C4-2B (cell line): ENCODE results near the gene RPS6KA5.
"Not testable (repeated sequence)": the region's sequence is repeated elsewhere in the genome, so short reads cannot be mapped to it uniquely, and the experiment has no call there.

Experiments used
- H3K27ac ChIP-seq: fragments of 450-650 bp; 2 replicates; pipeline ENCODE4 v1.5.1; 2017
- CTCF ChIP-seq: fragments of 450-650 bp; conservative IDR thresholded peaks from 2 replicates; pipeline ENCODE4 v1.5.1; 2017; ENCODE audit warnings: mild to moderate bottlenecking
- ZFX ChIP-seq: fragments of 450-650 bp; IDR thresholded peaks from 2 replicates; pipeline ENCODE4 v1.6.1; 2017

RPS6KA5 gene

GRCh38 chr14:90866833-90867232, 193.6 kb downstream of the RPS6KA5 start:
- TF ChIP-seq ZFX (no peak), CTCF (no peak)
- no peak overlapping the region for H3K27ac ChIP-seq

GRCh38 chr14:90864741-90865140, 195.7 kb downstream of the RPS6KA5 start:
- no peak for TF ChIP-seq CTCF
- TF ChIP-seq ZFX, result no peak
- no peak overlapping the region for H3K27ac ChIP-seq

DNA sequence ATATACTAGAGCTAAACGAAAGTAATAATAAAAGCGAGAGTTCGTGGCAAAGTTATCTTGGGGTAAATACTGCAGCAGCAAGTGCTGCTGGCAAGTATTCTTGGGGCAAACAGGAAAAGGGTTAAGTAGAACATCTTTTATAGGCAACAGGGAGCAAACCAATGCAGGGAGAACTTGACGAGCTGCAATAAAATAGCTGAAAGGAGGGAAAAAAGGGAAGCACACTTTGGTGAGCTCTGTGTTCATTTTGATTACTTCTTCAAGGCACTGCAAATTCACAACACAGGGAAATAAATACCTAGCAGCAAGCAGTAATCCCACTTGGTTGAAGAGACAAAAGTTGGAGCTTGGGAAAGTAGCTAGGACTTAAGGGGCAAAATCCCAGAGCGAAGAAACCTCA, 201.9 kb downstream of the RPS6KA5 start:
- no peak overlapping the region for H3K27ac ChIP-seq
- TF ChIP-seq CTCF, result no peak
- no peak for TF ChIP-seq ZFX

GRCh38 chr14:90857866-90858265, 202.6 kb downstream of the RPS6KA5 start:
- no peak overlapping the region for H3K27ac ChIP-seq
- no peak for TF ChIP-seq ZFX
- TF ChIP-seq CTCF, result no peak

DNA sequence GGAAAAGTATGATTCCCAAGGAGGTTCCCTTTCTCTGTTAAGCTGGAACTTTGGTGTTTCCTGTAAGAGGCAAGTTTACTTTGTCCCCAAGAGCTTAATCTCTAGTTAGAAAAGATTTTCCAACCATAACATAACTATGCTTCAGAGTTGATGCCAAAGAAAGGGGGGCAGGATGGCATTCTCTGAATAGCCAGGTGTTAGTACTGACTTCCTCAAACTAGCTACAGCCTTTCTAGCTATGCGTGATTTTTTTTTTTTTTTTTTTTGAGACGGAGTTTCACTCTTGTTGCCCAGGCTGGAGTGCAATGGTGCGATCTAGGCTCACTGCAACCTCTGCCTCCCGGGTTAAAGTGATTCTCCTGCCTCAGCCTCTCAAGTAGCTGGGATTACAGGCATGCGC, 204.3 kb downstream of the RPS6KA5 start:
- H3K27ac ChIP-seq, result not testable (repeated sequence)

GRCh38 chr14:90853116-90853515, 207.3 kb downstream of the RPS6KA5 start:
- H3K27ac ChIP-seq, result no peak overlapping the region
- no peak for TF ChIP-seq ZFX
- TF ChIP-seq CTCF, result no peak

GRCh38 chr14:90851327-90852036, 209.0 kb downstream of the RPS6KA5 start:
- no peak overlapping the region for H3K27ac ChIP-seq
- TF ChIP-seq CTCF (no peak), ZFX (no peak)

DNA sequence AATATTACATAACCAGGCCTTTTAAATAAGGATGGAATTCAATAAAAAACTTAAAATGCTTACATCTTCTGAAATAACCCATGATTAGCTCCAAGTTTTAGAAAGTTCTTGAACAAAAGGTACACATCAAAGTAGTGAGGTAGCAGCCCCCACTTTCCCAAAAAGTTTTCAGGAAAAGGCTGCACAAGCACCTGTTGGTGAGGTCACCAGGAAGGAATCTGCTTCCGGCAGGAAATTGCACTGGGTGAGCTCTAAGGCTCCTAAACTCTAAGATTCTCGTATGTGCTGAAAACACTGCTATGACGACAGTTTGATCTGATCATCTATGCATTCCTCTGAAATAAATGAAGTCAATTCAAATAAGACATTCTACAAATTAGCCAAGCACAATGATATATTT, 210.0 kb downstream of the RPS6KA5 start:
- TF ChIP-seq ZFX, result no peak
- no peak for TF ChIP-seq CTCF

More for the DNA sequence above, 210.0 kb downstream of the RPS6KA5 start:
- H3K27ac ChIP-seq, result no peak overlapping the region
